ENCODE measurements around the gene OR5P2.
A peak's percentile ranks its signal among the peaks of the same experiment; 100 is the strongest.

GRCh38 chr11:7833527-7833926 is 36.8 kb upstream of the OR5P2 start:
- TF ChIP-seq, protein P1, sequence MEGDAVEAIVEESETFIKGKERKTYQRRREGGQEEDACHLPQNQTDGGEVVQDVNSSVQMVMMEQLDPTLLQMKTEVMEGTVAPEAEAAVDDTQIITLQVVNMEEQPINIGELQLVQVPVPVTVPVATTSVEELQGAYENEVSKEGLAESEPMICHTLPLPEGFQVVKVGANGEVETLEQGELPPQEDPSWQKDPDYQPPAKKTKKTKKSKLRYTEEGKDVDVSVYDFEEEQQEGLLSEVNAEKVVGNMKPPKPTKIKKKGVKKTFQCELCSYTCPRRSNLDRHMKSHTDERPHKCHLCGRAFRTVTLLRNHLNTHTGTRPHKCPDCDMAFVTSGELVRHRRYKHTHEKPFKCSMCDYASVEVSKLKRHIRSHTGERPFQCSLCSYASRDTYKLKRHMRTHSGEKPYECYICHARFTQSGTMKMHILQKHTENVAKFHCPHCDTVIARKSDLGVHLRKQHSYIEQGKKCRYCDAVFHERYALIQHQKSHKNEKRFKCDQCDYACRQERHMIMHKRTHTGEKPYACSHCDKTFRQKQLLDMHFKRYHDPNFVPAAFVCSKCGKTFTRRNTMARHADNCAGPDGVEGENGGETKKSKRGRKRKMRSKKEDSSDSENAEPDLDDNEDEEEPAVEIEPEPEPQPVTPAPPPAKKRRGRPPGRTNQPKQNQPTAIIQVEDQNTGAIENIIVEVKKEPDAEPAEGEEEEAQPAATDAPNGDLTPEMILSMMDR (IDR thresholded peaks at IDR 0.05; ENCODE audit: control extremely low read depth in 1 of 3, insufficient read depth in 1 of 3, low read depth in 1 of 3, low read length in 3 of 3), result peak in 1 of 3 experiments; percentile 10; a peak in 1 of 4 replicates
- no peak for TF ChIP-seq RXRA (IDR thresholded peaks at IDR 0.05; ENCODE audit: insufficient read depth, low read depth, low read length)
